GM23338 (cell line): Measurements from ENCODE around the gene FBL.
"Not testable (repeated sequence)": the region's sequence is repeated elsewhere in the genome, so short reads cannot be mapped to it uniquely, and the experiment has no call there.

Experiments used
- TF ChIP-seq, protein P1 (sequence below), 2 experiments: fragments of 200-600 bp in 1 of 2; sonication (generic) in 1 of 2; conservative IDR thresholded peaks; 2 replicates each; pipeline versions ENCODE4 v1.5.1 to v1.6.1; 2016 to 2017; ENCODE audit warnings: antibody characterized with exemption in 2 of 2, low read depth in 2 of 2, mild to moderate bottlenecking in 2 of 2, moderate library complexity in 1 of 2
- TF ChIP-seq, protein P2 (sequence below): fragments of 250-450 bp; sonication (Bioruptor Pico); IDR thresholded peaks from 2 replicates; pipeline ENCODE4 v1.5.0; 2020; ENCODE audit warnings: mild to moderate bottlenecking, moderate library complexity

DNA sequence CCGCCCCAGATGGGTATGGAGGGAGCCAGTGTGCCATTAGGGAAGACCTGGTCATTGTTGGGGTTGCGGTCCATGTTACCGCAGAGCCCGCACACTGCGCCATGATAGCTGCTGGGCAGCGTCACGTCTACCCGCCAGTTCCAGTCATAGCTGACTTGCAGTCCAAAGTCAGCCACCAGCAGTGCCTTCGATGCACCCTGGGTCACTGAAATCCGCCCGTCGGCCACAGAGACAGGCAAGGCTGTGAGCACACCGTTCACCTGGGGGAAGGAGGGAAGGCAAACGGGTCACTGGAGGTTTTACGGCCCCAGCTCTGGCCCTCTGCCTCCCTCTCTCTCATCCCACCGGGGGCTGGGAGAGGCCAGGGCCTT lies 48.0 kb upstream of the FBL start:
- TF ChIP-seq, protein P1, sequence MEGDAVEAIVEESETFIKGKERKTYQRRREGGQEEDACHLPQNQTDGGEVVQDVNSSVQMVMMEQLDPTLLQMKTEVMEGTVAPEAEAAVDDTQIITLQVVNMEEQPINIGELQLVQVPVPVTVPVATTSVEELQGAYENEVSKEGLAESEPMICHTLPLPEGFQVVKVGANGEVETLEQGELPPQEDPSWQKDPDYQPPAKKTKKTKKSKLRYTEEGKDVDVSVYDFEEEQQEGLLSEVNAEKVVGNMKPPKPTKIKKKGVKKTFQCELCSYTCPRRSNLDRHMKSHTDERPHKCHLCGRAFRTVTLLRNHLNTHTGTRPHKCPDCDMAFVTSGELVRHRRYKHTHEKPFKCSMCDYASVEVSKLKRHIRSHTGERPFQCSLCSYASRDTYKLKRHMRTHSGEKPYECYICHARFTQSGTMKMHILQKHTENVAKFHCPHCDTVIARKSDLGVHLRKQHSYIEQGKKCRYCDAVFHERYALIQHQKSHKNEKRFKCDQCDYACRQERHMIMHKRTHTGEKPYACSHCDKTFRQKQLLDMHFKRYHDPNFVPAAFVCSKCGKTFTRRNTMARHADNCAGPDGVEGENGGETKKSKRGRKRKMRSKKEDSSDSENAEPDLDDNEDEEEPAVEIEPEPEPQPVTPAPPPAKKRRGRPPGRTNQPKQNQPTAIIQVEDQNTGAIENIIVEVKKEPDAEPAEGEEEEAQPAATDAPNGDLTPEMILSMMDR (conservative IDR thresholded peaks at IDR 0.05; ENCODE audit: low read depth in 2 of 2), result not testable (repeated sequence)
- TF ChIP-seq, protein P2, sequence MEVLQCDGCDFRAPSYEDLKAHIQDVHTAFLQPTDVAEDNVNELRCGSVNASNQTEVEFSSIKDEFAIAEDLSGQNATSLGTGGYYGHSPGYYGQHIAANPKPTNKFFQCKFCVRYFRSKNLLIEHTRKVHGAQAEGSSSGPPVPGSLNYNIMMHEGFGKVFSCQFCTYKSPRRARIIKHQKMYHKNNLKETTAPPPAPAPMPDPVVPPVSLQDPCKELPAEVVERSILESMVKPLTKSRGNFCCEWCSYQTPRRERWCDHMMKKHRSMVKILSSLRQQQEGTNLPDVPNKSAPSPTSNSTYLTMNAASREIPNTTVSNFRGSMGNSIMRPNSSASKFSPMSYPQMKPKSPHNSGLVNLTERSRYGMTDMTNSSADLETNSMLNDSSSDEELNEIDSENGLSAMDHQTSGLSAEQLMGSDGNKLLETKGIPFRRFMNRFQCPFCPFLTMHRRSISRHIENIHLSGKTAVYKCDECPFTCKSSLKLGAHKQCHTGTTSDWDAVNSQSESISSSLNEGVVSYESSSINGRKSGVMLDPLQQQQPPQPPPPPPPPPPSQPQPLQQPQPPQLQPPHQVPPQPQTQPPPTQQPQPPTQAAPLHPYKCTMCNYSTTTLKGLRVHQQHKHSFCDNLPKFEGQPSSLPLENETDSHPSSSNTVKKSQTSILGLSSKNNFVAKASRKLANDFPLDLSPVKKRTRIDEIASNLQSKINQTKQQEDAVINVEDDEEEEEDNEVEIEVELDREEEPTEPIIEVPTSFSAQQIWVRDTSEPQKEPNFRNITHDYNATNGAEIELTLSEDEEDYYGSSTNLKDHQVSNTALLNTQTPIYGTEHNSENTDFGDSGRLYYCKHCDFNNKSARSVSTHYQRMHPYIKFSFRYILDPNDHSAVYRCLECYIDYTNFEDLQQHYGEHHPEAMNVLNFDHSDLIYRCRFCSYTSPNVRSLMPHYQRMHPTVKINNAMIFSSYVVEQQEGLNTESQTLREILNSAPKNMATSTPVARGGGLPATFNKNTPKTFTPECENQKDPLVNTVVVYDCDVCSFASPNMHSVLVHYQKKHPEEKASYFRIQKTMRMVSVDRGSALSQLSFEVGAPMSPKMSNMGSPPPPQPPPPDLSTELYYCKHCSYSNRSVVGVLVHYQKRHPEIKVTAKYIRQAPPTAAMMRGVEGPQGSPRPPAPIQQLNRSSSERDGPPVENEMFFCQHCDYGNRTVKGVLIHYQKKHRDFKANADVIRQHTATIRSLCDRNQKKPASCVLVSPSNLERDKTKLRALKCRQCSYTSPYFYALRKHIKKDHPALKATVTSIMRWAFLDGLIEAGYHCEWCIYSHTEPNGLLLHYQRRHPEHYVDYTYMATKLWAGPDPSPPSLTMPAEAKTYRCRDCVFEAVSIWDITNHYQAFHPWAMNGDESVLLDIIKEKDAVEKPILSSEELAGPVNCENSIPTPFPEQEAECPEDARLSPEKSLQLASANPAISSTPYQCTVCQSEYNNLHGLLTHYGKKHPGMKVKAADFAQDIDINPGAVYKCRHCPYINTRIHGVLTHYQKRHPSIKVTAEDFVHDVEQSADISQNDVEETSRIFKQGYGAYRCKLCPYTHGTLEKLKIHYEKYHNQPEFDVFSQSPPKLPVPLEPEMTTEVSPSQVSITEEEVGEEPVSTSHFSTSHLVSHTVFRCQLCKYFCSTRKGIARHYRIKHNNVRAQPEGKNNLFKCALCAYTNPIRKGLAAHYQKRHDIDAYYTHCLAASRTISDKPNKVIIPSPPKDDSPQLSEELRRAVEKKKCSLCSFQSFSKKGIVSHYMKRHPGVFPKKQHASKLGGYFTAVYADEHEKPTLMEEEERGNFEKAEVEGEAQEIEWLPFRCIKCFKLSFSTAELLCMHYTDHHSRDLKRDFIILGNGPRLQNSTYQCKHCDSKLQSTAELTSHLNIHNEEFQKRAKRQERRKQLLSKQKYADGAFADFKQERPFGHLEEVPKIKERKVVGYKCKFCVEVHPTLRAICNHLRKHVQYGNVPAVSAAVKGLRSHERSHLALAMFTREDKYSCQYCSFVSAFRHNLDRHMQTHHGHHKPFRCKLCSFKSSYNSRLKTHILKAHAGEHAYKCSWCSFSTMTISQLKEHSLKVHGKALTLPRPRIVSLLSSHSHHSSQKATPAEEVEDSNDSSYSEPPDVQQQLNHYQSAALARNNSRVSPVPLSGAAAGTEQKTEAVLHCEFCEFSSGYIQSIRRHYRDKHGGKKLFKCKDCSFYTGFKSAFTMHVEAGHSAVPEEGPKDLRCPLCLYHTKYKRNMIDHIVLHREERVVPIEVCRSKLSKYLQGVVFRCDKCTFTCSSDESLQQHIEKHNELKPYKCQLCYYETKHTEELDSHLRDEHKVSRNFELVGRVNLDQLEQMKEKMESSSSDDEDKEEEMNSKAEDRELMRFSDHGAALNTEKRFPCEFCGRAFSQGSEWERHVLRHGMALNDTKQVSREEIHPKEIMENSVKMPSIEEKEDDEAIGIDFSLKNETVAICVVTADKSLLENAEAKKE (CRISPR knock-in tag), result not testable (repeated sequence)
